AG09309 (cell line): ENCODE data around the gene ROR1.

Experiments
- DNase-seq: peaks from one replicate; pipeline ENCODE4 v3.0.0-alpha.2; 2010; ENCODE audit warnings: low read depth
- H3K4me3 ChIP-seq: 2 replicates; pipeline ENCODE4 v1.5.1; 2011; ENCODE audit warnings: mild to moderate bottlenecking, low read depth, low read length, moderate library complexity; ENCODE audit not compliant: control insufficient read depth
- CTCF ChIP-seq: IDR thresholded peaks from 2 replicates; pipeline ENCODE4 v1.5.1; 2011; ENCODE audit warnings: mild to moderate bottlenecking, low read depth, low read length, inconsistent platforms; ENCODE audit not compliant: insufficient read depth, control insufficient read depth; ENCODE audit errors: missing control alignments

The ROR1 gene

GRCh38 chr1:63789856-63790605 is 16.2 kb downstream of the ROR1 start:
- H3K4me3 ChIP-seq, result no peak overlapping the region
- no peak for TF ChIP-seq CTCF
- DNase-seq, result no peak

- H3K4me3 ChIP-seq, result no peak overlapping the region
- TF ChIP-seq CTCF, result no peak
- no peak for DNase-seq
Measured at GRCh38 chr1:63790989-63791388, 17.2 kb downstream of the ROR1 start.

GRCh38 chr1:63792152-63792551 is 18.3 kb downstream of the ROR1 start:
- no peak for DNase-seq
- no peak overlapping the region for H3K4me3 ChIP-seq
- TF ChIP-seq CTCF, result no peak

GRCh38 chr1:63793741-63794240 is 20.0 kb downstream of the ROR1 start:
- H3K4me3 ChIP-seq, result no peak overlapping the region
- no peak for DNase-seq
- TF ChIP-seq CTCF, result no peak

GRCh38 chr1:63794354-63794753 is 20.5 kb downstream of the ROR1 start:
- H3K4me3 ChIP-seq, result no peak overlapping the region
- no peak for TF ChIP-seq CTCF
- no peak for DNase-seq

GRCh38 chr1:63794939-63795378 is 21.1 kb downstream of the ROR1 start:
- no peak for TF ChIP-seq CTCF
- DNase-seq, result no peak
- H3K4me3 ChIP-seq, result no peak overlapping the region
